ENCODE data around the gene GBE1. TPM values are rescaled to one million over a fixed set of nuclear protein-coding genes. Genes with fewer than 3 reads are reported as not detected.

Gene GBE1
- total and polyA plus RNA-seq, 10 of the 15 experiments (the other 5 are each of a cell fraction or from before 2014, with no cell fraction given), result 21.4 to 62.2 (median 41.5) TPM

DNA sequence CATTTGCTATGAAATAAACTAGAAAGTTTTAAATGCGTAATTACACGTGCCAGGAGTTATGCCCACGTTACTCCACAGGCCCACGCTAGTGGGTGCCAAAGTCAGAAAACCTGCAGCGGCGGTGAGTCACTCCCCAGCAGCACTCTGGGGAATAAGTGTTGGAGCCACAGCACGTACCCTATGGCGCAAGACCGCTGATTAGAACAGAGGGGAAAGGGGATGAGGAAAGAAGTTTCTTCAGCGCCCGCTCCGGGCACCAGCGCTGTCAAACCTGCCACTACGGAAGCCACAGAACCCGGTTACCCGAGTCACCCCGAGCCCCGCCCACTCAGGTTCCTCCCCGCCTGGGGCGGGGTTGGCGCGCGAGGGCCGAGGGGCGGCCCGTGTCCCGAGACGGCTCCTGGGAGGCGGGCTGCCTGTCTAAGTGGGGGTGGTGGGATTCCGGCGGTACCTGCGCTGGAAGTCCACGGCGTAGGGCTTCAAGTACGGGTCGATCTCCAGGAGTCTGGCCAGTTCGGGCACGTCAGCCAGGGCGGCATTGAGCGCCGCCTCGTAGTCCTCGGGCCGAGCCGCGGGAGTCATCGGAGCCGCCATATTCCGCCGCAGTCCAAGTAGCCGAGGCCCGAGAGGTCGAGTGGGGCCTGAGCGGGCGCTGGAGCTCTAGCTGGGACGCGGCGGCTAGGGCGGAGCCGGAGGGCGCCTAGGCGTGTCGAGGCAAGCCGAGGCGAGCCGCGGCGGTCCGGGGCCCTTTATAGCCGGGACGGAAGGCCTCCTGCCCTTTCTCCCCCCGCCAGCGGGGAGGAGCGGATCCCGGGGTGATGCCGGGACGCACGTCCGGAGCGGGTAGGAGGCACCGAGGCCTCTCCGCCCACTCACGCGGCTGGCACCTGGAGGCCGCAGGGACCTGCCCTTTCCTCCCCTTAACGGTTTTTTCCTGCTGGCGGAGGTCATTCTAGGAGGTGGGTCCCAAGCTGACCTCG, at the start of gene GBE1 (continued):
- TF ChIP-seq, protein P1, sequence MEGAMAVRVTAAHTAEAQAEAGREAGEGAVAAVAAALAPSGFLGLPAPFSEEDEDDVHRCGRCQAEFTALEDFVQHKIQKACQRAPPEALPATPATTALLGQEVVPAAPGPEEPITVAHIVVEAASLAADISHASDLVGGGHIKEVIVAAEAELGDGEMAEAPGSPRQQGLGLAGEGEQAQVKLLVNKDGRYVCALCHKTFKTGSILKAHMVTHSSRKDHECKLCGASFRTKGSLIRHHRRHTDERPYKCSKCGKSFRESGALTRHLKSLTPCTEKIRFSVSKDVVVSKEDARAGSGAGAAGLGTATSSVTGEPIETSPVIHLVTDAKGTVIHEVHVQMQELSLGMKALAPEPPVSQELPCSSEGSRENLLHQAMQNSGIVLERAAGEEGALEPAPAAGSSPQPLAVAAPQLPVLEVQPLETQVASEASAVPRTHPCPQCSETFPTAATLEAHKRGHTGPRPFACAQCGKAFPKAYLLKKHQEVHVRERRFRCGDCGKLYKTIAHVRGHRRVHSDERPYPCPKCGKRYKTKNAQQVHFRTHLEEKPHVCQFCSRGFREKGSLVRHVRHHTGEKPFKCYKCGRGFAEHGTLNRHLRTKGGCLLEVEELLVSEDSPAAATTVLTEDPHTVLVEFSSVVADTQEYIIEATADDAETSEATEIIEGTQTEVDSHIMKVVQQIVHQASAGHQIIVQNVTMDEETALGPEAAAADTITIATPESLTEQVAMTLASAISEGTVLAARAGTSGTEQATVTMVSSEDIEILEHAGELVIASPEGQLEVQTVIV (IDR thresholded peaks at IDR 0.05; ENCODE audit: borderline replicate concordance, partially characterized antibody), result no peak
- TF ChIP-seq POLR2AphosphoS2 (IDR thresholded peaks at IDR 0.05; ENCODE audit: low read depth, low read length), result peak; percentile 81
- TF ChIP-seq, protein P2, sequence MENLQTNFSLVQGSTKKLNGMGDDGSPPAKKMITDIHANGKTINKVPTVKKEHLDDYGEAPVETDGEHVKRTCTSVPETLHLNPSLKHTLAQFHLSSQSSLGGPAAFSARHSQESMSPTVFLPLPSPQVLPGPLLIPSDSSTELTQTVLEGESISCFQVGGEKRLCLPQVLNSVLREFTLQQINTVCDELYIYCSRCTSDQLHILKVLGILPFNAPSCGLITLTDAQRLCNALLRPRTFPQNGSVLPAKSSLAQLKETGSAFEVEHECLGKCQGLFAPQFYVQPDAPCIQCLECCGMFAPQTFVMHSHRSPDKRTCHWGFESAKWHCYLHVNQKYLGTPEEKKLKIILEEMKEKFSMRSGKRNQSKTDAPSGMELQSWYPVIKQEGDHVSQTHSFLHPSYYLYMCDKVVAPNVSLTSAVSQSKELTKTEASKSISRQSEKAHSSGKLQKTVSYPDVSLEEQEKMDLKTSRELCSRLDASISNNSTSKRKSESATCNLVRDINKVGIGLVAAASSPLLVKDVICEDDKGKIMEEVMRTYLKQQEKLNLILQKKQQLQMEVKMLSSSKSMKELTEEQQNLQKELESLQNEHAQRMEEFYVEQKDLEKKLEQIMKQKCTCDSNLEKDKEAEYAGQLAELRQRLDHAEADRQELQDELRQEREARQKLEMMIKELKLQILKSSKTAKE (IDR thresholded peaks at IDR 0.05; ENCODE audit: low read depth, poor library complexity, severe bottlenecking), result peak; percentile 67
- peak; percentile 96 for TF ChIP-seq MEF2B (IDR thresholded peaks at IDR 0.05; ENCODE audit: partially characterized antibody, poor library complexity, severe bottlenecking)
- peak; percentile 75 for TF ChIP-seq MTA2 (IDR thresholded peaks at IDR 0.05; ENCODE audit: low read depth)
- peak; percentile 13; the same call in 1 of the 2 replicates for TF ChIP-seq SPI1 (IDR thresholded peaks at IDR 0.05; ENCODE audit: borderline replicate concordance, insufficient read depth, low read depth, low read length)
- TF ChIP-seq RBBP5 (conservative IDR thresholded peaks at IDR 0.05), result 0 out of 2 replicates have a peak, but pooled peaks have one; percentile 78
- TF ChIP-seq, protein P3, sequence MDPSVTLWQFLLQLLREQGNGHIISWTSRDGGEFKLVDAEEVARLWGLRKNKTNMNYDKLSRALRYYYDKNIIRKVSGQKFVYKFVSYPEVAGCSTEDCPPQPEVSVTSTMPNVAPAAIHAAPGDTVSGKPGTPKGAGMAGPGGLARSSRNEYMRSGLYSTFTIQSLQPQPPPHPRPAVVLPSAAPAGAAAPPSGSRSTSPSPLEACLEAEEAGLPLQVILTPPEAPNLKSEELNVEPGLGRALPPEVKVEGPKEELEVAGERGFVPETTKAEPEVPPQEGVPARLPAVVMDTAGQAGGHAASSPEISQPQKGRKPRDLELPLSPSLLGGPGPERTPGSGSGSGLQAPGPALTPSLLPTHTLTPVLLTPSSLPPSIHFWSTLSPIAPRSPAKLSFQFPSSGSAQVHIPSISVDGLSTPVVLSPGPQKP (IDR thresholded peaks at IDR 0.05; ENCODE audit: low read depth, low read length), result peak; percentile 12; the same call in 1 of the 2 replicates
- TF ChIP-seq ZNF24 (IDR thresholded peaks at IDR 0.05), result peak; percentile 54; the same call in 1 of the 2 replicates
- TF ChIP-seq, protein P4, sequence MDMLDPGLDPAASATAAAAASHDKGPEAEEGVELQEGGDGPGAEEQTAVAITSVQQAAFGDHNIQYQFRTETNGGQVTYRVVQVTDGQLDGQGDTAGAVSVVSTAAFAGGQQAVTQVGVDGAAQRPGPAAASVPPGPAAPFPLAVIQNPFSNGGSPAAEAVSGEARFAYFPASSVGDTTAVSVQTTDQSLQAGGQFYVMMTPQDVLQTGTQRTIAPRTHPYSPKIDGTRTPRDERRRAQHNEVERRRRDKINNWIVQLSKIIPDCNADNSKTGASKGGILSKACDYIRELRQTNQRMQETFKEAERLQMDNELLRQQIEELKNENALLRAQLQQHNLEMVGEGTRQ (IDR thresholded peaks at IDR 0.05; ENCODE audit: borderline replicate concordance, low read depth, low read length), result no peak
- peak; percentile 22 for TF ChIP-seq SMARCA5 (IDR thresholded peaks at IDR 0.05)
- no peak for TF ChIP-seq FOS (IDR thresholded peaks at IDR 0.05; ENCODE audit: borderline replicate concordance, extremely low read depth, insufficient read length)
- TF ChIP-seq MTA3 (IDR thresholded peaks at IDR 0.05; ENCODE audit: borderline replicate concordance, low read length), result no peak
- TF ChIP-seq CHD1 (IDR thresholded peaks at IDR 0.05; ENCODE audit: low read depth, low read length), result peak; percentile 88
- TF ChIP-seq, protein P5, sequence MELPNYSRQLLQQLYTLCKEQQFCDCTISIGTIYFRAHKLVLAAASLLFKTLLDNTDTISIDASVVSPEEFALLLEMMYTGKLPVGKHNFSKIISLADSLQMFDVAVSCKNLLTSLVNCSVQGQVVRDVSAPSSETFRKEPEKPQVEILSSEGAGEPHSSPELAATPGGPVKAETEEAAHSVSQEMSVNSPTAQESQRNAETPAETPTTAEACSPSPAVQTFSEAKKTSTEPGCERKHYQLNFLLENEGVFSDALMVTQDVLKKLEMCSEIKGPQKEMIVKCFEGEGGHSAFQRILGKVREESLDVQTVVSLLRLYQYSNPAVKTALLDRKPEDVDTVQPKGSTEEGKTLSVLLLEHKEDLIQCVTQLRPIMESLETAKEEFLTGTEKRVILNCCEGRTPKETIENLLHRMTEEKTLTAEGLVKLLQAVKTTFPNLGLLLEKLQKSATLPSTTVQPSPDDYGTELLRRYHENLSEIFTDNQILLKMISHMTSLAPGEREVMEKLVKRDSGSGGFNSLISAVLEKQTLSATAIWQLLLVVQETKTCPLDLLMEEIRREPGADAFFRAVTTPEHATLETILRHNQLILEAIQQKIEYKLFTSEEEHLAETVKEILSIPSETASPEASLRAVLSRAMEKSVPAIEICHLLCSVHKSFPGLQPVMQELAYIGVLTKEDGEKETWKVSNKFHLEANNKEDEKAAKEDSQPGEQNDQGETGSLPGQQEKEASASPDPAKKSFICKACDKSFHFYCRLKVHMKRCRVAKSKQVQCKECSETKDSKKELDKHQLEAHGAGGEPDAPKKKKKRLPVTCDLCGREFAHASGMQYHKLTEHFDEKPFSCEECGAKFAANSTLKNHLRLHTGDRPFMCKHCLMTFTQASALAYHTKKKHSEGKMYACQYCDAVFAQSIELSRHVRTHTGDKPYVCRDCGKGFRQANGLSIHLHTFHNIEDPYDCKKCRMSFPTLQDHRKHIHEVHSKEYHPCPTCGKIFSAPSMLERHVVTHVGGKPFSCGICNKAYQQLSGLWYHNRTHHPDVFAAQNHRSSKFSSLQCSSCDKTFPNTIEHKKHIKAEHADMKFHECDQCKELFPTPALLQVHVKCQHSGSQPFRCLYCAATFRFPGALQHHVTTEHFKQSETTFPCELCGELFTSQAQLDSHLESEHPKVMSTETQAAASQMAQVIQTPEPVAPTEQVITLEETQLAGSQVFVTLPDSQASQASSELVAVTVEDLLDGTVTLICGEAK (IDR thresholded peaks at IDR 0.05; ENCODE audit: borderline replicate concordance), result peak; percentile 36; the same call in 1 of the 2 replicates
- TF ChIP-seq POLR2AphosphoS5 (IDR thresholded peaks at IDR 0.05; ENCODE audit: low read length), result peak; percentile 96
- no peak for TF ChIP-seq ZNF622 (IDR thresholded peaks at IDR 0.05)
